Islet precursor cell (in vitro differentiated cells): ENCODE results near the gene GARNL3.

ENCODE experiments used
- DNase-seq: peaks from one replicate; pipeline ENCODE4 v3.0.0-alpha.2; 2018

The GARNL3 gene

GRCh38 chr9:127279717-127280285 is 15.2 kb downstream of the GARNL3 start:
- no peak for DNase-seq

GRCh38 chr9:127280880-127281660 is 16.5 kb downstream of the GARNL3 start:
- no peak for DNase-seq

GRCh38 chr9:127281891-127282290 is 17.3 kb downstream of the GARNL3 start:
- DNase-seq = no peak

GRCh38 chr9:127282611-127283010 is 18.0 kb downstream of the GARNL3 start:
- no peak for DNase-seq

- no peak for DNase-seq
Measured at GRCh38 chr9:127283135-127283534, 18.6 kb downstream of the GARNL3 start.

GRCh38 chr9:127283917-127284497 is 19.4 kb downstream of the GARNL3 start:
- no peak for DNase-seq

- no peak for DNase-seq
Measured at GRCh38 chr9:127285965-127286364, 21.4 kb downstream of the GARNL3 start.

- DNase-seq = no peak
Measured at GRCh38 chr9:127290561-127291065, 26.0 kb downstream of the GARNL3 start.

- no peak for DNase-seq
Measured at GRCh38 chr9:127291246-127291778, 26.7 kb downstream of the GARNL3 start.

- DNase-seq = no peak
Measured at GRCh38 chr9:127292415-127292814, 27.8 kb downstream of the GARNL3 start.

- DNase-seq = no peak
Measured at GRCh38 chr9:127293328-127293727, 28.8 kb downstream of the GARNL3 start.

- DNase-seq = no peak
Measured at GRCh38 chr9:127293767-127294166, 29.2 kb downstream of the GARNL3 start.

GRCh38 chr9:127295005-127295404 is 30.4 kb downstream of the GARNL3 start:
- DNase-seq = no peak

GRCh38 chr9:127300886-127301447 is 36.4 kb downstream of the GARNL3 start:
- no peak for DNase-seq

- DNase-seq = no peak
Measured at GRCh38 chr9:127303830-127304229, 39.3 kb downstream of the GARNL3 start.

- DNase-seq = no peak
Measured at GRCh38 chr9:127305206-127305837, 40.7 kb downstream of the GARNL3 start.

GRCh38 chr9:127305838-127306226 is 41.3 kb downstream of the GARNL3 start:
- no peak for DNase-seq

GRCh38 chr9:127307802-127308201 is 43.2 kb downstream of the GARNL3 start:
- DNase-seq = no peak

- DNase-seq = no peak
Measured at GRCh38 chr9:127308652-127309434, 44.3 kb downstream of the GARNL3 start.

- no peak for DNase-seq
Measured at GRCh38 chr9:127309715-127310114, 45.1 kb downstream of the GARNL3 start.

GRCh38 chr9:127311239-127311741 is 46.7 kb downstream of the GARNL3 start:
- DNase-seq = no peak

- DNase-seq = no peak
Measured at GRCh38 chr9:127313042-127313560, 48.5 kb downstream of the GARNL3 start.
